ENCODE results near the gene PLEKHA4.

PLEKHA4 gene

DNA sequence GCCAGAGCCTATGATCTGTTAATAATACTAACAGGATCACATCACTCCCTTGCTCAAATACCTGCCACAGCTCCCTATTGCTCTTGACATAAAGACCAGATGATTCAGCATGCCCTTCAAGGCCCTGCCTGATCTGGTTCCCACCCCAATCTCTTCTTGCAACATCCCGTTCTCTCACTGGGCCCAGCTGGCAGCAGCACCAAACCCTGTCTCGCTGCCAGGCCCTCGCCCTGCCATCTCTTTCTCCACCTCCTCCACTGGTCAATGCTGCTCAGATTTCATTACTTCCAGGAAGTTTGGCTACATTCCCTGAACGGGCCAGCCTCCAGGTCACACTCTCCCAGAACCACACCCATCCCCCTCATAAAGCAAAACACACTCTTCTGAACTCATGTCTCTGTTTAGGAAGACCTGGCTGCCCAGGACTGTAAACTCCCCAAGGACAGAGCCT, 49.0 kb downstream of the PLEKHA4 start:
- Histone ChIP-seq H4K8ac (ENCODE audit: low read length) (peak overlapping the region; percentile 7), H3K27me3 (ENCODE audit: control insufficient read depth in 1 of 2, insufficient read depth in 1 of 2, low read length in 2 of 2) (no peaks in the 10 kb centered on the region), H3K9ac (ENCODE audit: low read length) (peak overlapping the region; percentile 16), H4K91ac (ENCODE audit: low read length) (no peak overlapping the region), H3K36me3 (ENCODE audit: control insufficient read depth in 1 of 2, insufficient read depth in 2 of 2, low read depth in 1 of 2, low read length in 2 of 2) (peaks cover 7 to 18% of the 10 kb centered on the region in 2 experiments), H3K4me1 (ENCODE audit: control insufficient read depth, insufficient read depth, low read depth, low read length) (peaks cover 11% of the 10 kb centered on the region), H3K9me3 (ENCODE audit: control insufficient read depth, low read length) (no peaks in the 10 kb centered on the region), H2BK12ac (ENCODE audit: low read length in 2 of 2) (no peak overlapping the region), H3K4ac (ENCODE audit: low read depth in 1 of 2, low read length in 2 of 2) (no peak overlapping the region), H2BK5ac (ENCODE audit: low read depth, low read length, poor library complexity, severe bottlenecking) (no peak overlapping the region), H3K18ac (ENCODE audit: low read depth in 1 of 2, low read length in 2 of 2) (no peak overlapping the region), H2AFZ (ENCODE audit: low read depth, low read length) (no peak overlapping the region), H3K23ac (ENCODE audit: low read length in 2 of 2) (no peak overlapping the region), H3K27ac (ENCODE audit: low read length, poor library complexity, severe bottlenecking) (no peak overlapping the region), H3K4me3 (ENCODE audit: insufficient read depth in 1 of 2, low read depth in 1 of 2, low read length in 2 of 2) (peak overlapping the region in 1 of 2 experiments; percentile 33), H3K4me2 (ENCODE audit: low read length, poor library complexity, severe bottlenecking) (no peak overlapping the region), H2BK15ac (ENCODE audit: low read depth, poor library complexity, severe bottlenecking) (no peak overlapping the region), H2BK120ac (ENCODE audit: low read depth, low read length) (no peak overlapping the region), H3K14ac (ENCODE audit: low read length in 2 of 2) (peak overlapping the region in 1 of 2 experiments; percentile 66), H3K79me1 (replicated peaks; ENCODE audit: low read length, poor library complexity, severe bottlenecking) (no peaks in the 10 kb centered on the region), H2AK5ac (ENCODE audit: low read length, severe bottlenecking) (no peak overlapping the region)
- 83% methylated on average over 4 of the region's 4 CpGs for WGBS
- no peak for DNase-seq

DNA sequence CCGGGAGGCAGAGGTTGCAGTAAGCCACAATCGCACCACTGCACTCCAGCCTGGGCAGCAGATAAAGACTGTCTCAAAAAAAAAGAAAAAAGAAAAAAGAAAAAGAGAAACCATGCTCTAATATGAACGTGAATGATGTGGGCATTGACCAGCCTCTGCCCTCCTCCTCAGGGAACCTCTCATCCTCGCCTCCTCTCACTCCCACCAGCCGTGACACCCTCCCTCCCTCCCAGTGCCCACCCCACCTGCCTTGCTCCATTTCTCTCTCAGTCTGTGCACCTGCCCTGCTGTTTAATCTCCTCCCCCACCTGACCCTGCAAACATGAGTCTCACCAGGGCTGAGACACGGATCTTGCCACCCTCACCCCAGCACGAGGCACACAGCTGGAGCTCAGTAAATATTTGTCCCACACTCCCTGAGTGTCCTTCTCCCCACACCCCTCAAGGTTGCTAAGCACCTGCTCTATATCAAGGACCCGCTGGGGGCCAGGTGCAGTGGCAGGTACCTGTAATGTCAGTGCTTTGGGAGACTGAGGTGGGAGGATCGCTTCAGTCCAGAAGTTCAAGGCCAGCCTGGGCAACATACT, 50.1 kb downstream of the PLEKHA4 start:
- Histone ChIP-seq H3K79me1 (replicated peaks; ENCODE audit: low read length, poor library complexity, severe bottlenecking) (no peaks in the 10 kb centered on the region), H4K8ac (ENCODE audit: low read length) (no peak overlapping the region), H3K4me1 (ENCODE audit: control insufficient read depth, insufficient read depth, low read depth, low read length) (peaks cover 9% of the 10 kb centered on the region), H3K36me3 (ENCODE audit: control insufficient read depth in 1 of 2, insufficient read depth in 2 of 2, low read depth in 1 of 2, low read length in 2 of 2) (peaks cover 13 to 18% of the 10 kb centered on the region in 2 experiments), H3K27me3 (ENCODE audit: control insufficient read depth in 1 of 2, insufficient read depth in 1 of 2, low read length in 2 of 2) (no peaks in the 10 kb centered on the region), H2AFZ (ENCODE audit: low read depth, low read length) (no peak overlapping the region), H3K18ac (ENCODE audit: low read depth in 1 of 2, low read length in 2 of 2) (no peak overlapping the region), H3K4me2 (ENCODE audit: low read length, poor library complexity, severe bottlenecking) (no peak overlapping the region), H3K23ac (ENCODE audit: low read length in 2 of 2) (no peak overlapping the region), H2AK5ac (ENCODE audit: low read length, severe bottlenecking) (no peak overlapping the region), H2BK5ac (ENCODE audit: low read depth, low read length, poor library complexity, severe bottlenecking) (no peak overlapping the region), H3K4me3 (ENCODE audit: insufficient read depth in 1 of 2, low read depth in 1 of 2, low read length in 2 of 2) (no peak overlapping the region), H2BK15ac (ENCODE audit: low read depth, poor library complexity, severe bottlenecking) (no peak overlapping the region), H3K9ac (ENCODE audit: low read length) (no peak overlapping the region), H3K14ac (ENCODE audit: low read length in 2 of 2) (no peak overlapping the region), H3K9me3 (ENCODE audit: control insufficient read depth, low read length) (no peaks in the 10 kb centered on the region), H4K91ac (ENCODE audit: low read length) (no peak overlapping the region), H3K4ac (ENCODE audit: low read depth in 1 of 2, low read length in 2 of 2) (no peak overlapping the region), H2BK120ac (ENCODE audit: low read depth, low read length) (no peak overlapping the region), H2BK12ac (ENCODE audit: low read length in 2 of 2) (no peak overlapping the region), H3K27ac (ENCODE audit: low read length, poor library complexity, severe bottlenecking) (no peak overlapping the region)
- WGBS = 80% methylated on average over 8 of the region's 9 CpGs
- no peak for DNase-seq

DNA sequence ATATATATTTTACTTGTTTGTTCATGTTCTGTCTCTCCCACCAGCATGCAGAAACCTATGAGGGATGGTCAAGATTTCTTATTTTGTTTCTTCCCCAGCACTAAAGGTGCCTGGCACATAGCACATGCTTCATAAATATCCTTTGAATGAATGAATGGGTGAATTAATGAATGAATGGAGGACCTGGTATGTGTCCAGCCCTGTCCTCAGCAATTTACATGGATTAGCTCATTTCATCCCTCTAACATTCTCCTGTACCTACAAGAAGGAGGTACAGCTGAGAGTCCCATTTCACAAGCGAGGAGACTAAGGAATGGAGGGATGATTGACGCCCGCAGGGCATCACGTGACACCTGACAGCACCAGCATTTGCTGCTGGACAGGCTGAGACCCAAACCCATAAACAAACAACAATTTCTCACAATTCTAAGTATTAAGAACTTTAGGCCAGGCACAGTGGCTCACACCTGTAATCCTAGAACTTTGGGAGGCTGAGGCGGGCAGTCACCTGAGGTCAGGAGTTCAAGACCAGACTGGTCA, 50.8 kb downstream of the PLEKHA4 start:
- Histone ChIP-seq H3K9me3 (ENCODE audit: control insufficient read depth, low read length) (no peaks in the 10 kb centered on the region), H2AK5ac (ENCODE audit: low read length, severe bottlenecking) (no peak overlapping the region), H3K18ac (ENCODE audit: low read depth in 1 of 2, low read length in 2 of 2) (no peak overlapping the region), H3K27me3 (ENCODE audit: control insufficient read depth in 1 of 2, insufficient read depth in 1 of 2, low read length in 2 of 2) (no peaks in the 10 kb centered on the region), H3K9ac (ENCODE audit: low read length) (no peak overlapping the region), H3K14ac (ENCODE audit: low read length in 2 of 2) (no peak overlapping the region), H3K36me3 (ENCODE audit: control insufficient read depth in 1 of 2, insufficient read depth in 2 of 2, low read depth in 1 of 2, low read length in 2 of 2) (peaks cover 12 to 16% of the 10 kb centered on the region in 2 experiments), H2AFZ (ENCODE audit: low read depth, low read length) (no peak overlapping the region), H3K27ac (ENCODE audit: low read length, poor library complexity, severe bottlenecking) (no peak overlapping the region), H2BK15ac (ENCODE audit: low read depth, poor library complexity, severe bottlenecking) (no peak overlapping the region), H3K23ac (ENCODE audit: low read length in 2 of 2) (no peak overlapping the region), H3K4me3 (ENCODE audit: insufficient read depth in 1 of 2, low read depth in 1 of 2, low read length in 2 of 2) (no peak overlapping the region), H2BK5ac (ENCODE audit: low read depth, low read length, poor library complexity, severe bottlenecking) (no peak overlapping the region), H3K4ac (ENCODE audit: low read depth in 1 of 2, low read length in 2 of 2) (no peak overlapping the region), H3K4me2 (ENCODE audit: low read length, poor library complexity, severe bottlenecking) (no peak overlapping the region), H3K4me1 (ENCODE audit: control insufficient read depth, insufficient read depth, low read depth, low read length) (peaks cover 10% of the 10 kb centered on the region), H2BK120ac (ENCODE audit: low read depth, low read length) (no peak overlapping the region), H4K8ac (ENCODE audit: low read length) (no peak overlapping the region), H2BK12ac (ENCODE audit: low read length in 2 of 2) (no peak overlapping the region), H4K91ac (ENCODE audit: low read length) (no peak overlapping the region), H3K79me1 (replicated peaks; ENCODE audit: low read length, poor library complexity, severe bottlenecking) (no peaks in the 10 kb centered on the region)
- DNase-seq = no peak
- 92% methylated on average over 5 of the region's 5 CpGs for WGBS

DNA sequence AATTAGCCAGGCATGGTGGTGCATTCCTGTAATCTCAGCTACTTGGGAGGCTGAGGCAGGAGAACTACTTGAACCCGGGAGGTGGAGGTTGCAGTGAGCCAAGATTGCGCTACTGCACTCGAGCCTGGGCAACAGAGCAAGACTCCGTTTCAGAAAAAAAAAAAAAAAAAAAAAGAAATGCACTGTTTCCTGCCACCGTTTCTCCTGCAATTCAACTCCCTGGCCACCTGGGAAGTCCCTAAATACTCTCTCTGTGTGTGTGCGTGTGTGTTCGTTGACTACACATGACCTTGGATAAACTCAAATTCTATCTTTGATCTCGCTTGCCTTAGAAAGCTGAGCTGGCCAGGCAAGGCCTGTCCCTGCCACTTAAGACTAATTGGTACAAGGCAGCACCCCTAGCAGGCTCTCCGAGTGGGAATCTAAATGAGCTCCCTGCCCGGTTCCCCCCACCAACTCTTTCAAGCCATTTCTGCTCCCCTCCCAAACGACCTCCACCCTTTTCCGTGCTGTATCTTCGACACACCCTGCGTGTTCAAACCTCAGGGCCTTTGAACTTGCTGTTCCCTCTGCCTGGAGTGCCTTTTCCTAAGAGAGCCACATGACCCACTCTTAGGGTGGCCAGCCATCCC, 52.4 kb downstream of the PLEKHA4 start:
- no peak overlapping the region for H3K23ac ChIP-seq (ENCODE audit: low read length in 2 of 2)
- no peak overlapping the region for H4K8ac ChIP-seq (ENCODE audit: low read length)
- H2BK120ac ChIP-seq (ENCODE audit: low read depth, low read length) = no peak overlapping the region
- H3K4ac ChIP-seq (ENCODE audit: low read depth in 1 of 2, low read length in 2 of 2) = no peak overlapping the region
- H3K36me3 ChIP-seq (ENCODE audit: control insufficient read depth in 1 of 2, insufficient read depth in 2 of 2, low read depth in 1 of 2, low read length in 2 of 2) = peaks cover 0 to 12% of the 10 kb centered on the region in 2 experiments
- H2AFZ ChIP-seq (ENCODE audit: low read depth, low read length) = no peak overlapping the region
- H2BK15ac ChIP-seq (ENCODE audit: low read depth, poor library complexity, severe bottlenecking) = no peak overlapping the region
- no peak overlapping the region for H2BK12ac ChIP-seq (ENCODE audit: low read length in 2 of 2)
- H2AK5ac ChIP-seq (ENCODE audit: low read length, severe bottlenecking) = no peak overlapping the region
- no peaks in the 10 kb centered on the region for H3K9me3 ChIP-seq (ENCODE audit: control insufficient read depth, low read length)
- peaks cover 12% of the 10 kb centered on the region for H3K4me1 ChIP-seq (ENCODE audit: control insufficient read depth, insufficient read depth, low read depth, low read length)
- WGBS = 81% methylated on average over 14 of the region's 14 CpGs
- H3K4me2 ChIP-seq (ENCODE audit: low read length, poor library complexity, severe bottlenecking) = no peak overlapping the region
- H3K14ac ChIP-seq (ENCODE audit: low read length in 2 of 2) = no peak overlapping the region
- no peak overlapping the region for H3K18ac ChIP-seq (ENCODE audit: low read depth in 1 of 2, low read length in 2 of 2)
- no peaks in the 10 kb centered on the region for H3K79me1 ChIP-seq (replicated peaks; ENCODE audit: low read length, poor library complexity, severe bottlenecking)
- peak; percentile 33 for DNase-seq
- H3K9ac ChIP-seq (ENCODE audit: low read length) = no peak overlapping the region
- H4K91ac ChIP-seq (ENCODE audit: low read length) = no peak overlapping the region
- no peaks in the 10 kb centered on the region for H3K27me3 ChIP-seq (ENCODE audit: control insufficient read depth in 1 of 2, insufficient read depth in 1 of 2, low read length in 2 of 2)
- H2BK5ac ChIP-seq (ENCODE audit: low read depth, low read length, poor library complexity, severe bottlenecking) = no peak overlapping the region
- no peak overlapping the region for H3K27ac ChIP-seq (ENCODE audit: low read length, poor library complexity, severe bottlenecking)
- H3K4me3 ChIP-seq (ENCODE audit: insufficient read depth in 1 of 2, low read depth in 1 of 2, low read length in 2 of 2) = no peak overlapping the region

All from mesenchymal stem cell (in vitro differentiated cells and primary cell).